Measurements from ENCODE around the gene HTR3B. TPM values are rescaled to one million over a fixed set of nuclear protein-coding genes. Genes with fewer than 3 reads are reported as not detected.

Gene HTR3B
- total RNA-seq, 1 experiment from 2014 or later: not detected

DNA sequence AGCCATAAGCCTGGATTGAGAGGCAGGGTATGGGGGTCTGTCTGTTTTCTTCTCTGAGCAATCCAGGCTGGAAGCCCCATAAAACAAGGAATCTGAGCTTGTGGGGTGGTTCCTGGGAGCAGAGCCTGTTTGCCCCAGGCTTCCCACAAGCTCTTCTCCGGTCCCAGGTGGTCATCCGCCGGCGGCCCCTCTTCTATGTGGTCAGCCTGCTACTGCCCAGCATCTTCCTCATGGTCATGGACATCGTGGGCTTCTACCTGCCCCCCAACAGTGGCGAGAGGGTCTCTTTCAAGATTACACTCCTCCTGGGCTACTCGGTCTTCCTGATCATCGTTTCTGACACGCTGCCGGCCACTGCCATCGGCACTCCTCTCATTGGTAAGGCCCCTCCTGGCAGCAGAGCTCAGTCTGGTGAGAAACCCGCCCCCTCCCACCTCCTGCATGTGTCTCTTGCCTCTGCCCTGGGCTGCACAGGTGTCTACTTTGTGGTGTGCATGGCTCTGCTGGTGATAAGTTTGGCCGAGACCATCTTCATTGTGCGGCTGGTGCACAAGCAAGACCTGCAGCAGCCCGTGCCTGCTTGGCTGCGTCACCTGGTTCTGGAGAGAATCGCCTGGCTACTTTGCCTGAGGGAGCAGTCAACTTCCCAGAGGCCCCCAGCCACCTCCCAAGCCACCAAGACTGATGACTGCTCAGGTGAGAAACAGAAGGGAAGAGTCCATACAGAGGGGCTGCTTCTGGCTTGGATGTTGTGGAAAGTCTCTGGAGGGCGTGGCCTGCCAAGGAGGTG lies 82.0 kb downstream of the HTR3B start:
- no peak for DNase-seq (ENCODE audit: low read depth)

DNA sequence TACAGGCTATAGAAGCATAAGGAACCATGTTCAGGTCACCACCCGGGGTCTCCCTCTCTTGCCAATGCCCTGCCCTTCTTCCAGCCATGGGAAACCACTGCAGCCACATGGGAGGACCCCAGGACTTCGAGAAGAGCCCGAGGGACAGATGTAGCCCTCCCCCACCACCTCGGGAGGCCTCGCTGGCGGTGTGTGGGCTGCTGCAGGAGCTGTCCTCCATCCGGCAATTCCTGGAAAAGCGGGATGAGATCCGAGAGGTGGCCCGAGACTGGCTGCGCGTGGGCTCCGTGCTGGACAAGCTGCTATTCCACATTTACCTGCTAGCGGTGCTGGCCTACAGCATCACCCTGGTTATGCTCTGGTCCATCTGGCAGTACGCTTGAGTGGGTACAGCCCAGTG lies 84.8 kb downstream of the HTR3B start:
- no peak for DNase-seq (ENCODE audit: low read depth)

DNA sequence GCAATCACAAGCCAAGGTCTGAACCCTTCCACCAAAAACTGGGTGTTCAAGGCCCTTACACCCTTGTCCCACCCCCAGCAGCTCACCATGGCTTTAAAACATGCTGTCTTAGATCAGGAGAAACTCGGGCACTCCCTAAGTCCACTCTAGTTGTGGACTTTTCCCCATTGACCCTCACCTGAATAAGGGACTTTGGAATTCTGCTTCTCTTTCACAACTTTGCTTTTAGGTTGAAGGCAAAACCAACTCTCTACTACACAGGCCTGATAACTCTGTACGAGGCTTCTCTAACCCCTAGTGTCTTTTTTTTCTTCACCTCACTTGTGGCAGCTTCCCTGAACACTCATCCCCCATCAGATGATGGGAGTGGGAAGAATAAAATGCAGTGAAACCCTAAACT lies 85.3 kb downstream of the HTR3B start:
- DNase-seq (ENCODE audit: low read depth): no peak

DNA sequence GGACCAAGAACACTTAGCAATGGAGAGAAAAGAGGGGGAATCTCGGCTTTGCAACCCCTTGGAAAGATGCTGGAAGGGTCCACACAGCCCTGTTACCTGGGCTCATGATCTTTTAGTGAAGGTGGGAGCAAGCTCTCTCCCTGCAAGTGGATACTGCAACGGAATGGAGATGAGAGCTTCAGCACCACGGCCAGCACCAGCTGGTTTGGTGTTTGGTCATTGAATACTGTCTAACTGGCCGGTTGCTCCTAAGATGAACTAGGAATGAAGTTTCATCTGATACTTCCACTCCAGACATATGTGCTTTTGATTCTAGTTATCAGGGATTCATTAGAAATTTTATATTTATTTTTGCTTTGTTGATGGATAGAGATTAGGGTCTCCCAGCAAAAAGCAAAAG lies 86.6 kb downstream of the HTR3B start:
- no peak for DNase-seq (ENCODE audit: low read depth)

GRCh38 chr11:113991718-113992458 lies 87.3 kb downstream of the HTR3B start:
- peak; percentile 13 for DNase-seq (ENCODE audit: low read depth)

- DNase-seq (ENCODE audit: low read depth): no peak
These were observed 88.0 kb downstream of the HTR3B start for GRCh38 chr11:113992459-113993110.

DNA sequence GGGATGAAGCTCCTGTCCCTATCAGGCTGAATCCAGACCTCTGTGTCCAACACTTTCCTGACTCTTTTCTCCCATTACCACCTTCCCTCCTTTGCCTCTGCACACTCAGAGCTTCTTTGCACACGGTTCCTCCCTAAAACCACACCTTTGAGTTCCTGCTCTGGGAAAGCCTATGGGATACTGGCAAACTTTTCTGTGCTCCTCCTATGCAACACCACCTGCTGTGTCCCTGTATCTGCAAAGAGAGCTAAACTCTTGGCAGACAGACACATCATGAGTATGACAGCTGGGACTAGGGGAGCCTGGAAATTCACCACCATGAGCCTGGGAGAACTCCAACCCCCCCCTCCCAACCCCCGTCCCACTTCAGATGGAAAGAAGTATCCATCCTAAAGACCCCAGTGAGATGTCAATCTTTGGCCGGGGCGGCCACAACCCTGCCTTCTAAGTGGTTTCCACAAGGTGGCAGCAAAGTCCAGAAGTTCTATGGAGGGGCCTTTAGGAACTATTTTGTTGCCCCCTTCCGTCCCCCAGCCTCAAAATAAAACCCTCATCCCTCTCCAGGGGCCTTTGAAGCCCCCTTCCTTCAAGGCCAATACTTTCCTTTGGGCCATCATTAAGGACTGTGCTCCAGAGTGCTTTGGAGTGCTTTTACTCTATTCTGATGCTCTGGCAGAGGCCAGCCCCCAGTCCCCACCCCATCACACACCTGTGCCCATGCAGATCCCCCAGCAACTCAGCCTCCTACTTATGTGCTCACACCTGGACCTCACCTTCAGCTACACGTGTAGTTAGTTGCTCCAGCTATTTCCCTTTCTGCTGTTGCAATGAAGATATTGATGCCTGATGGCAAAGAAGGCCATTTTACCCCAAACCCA lies 89.7 kb downstream of the HTR3B start:
- DNase-seq (ENCODE audit: low read depth): no peak

Small RNA genes within 50 kb of the gene (small RNA-seq; reads per million reads assigned to genes)
- gene RNU6-1107P: not detected

Other genes starting within 250 kb of the HTR3B start
- gene TMPRSS5, start 198.5 kb upstream of the HTR3B start, total RNA-seq (2014; rRNA removed; shearing (Covaris generic)): 0.13 and 0.14 TPM in 2 replicates
- 32.3 and 33.1 TPM in 2 replicates for gene ZW10, start 131.1 kb upstream of the HTR3B start, total RNA-seq (2014; rRNA removed; shearing (Covaris generic))
- not detected in 2 replicates for gene CLDN25, start 125.0 kb upstream of the HTR3B start, total RNA-seq (2014; rRNA removed; shearing (Covaris generic))
- gene USP28, start 29.2 kb upstream of the HTR3B start, total RNA-seq (2014; rRNA removed; shearing (Covaris generic)): 23.6 and 40.8 TPM in 2 replicates
- gene HTR3A, start 70.3 kb downstream of the HTR3B start, total RNA-seq (2014; rRNA removed; shearing (Covaris generic)): not detected in 2 replicates
- gene ZBTB16, start 154.9 kb downstream of the HTR3B start, total RNA-seq (2014; rRNA removed; shearing (Covaris generic)): not detected in 2 replicates